GM23338 (cell line): Measurements from ENCODE around the gene GJB5. TPM values are rescaled to one million over a fixed set of nuclear protein-coding genes. Genes with fewer than 3 reads are reported as not detected.
A peak's percentile ranks its signal among the peaks of the same experiment; 100 is the strongest.

Source experiments
- ATAC-seq: fragments of 200-7000 bp; cut with Tn5 transposase; 3 replicates; pipeline ENCODE4 v1.9.1; 2020
- DNase-seq: peaks from one replicate; pipeline ENCODE4 v3.0.0-alpha.2; 2015; ENCODE audit warnings: low spot score
- H2AFZ ChIP-seq: fragments of 200-600 bp; sonication (generic); 2 replicates; pipeline ENCODE4 v1.8.0; 2016; ENCODE audit warnings: antibody characterized with exemption, mild to moderate bottlenecking, moderate library complexity
- H3F3A ChIP-seq: fragments of 200-600 bp; sonication (generic); replicated peaks from 2 replicates; pipeline ENCODE4 v1.8.0; 2017; ENCODE audit warnings: antibody characterized with exemption, mixed run types, low read depth
- H3K27ac ChIP-seq: fragments of 200-600 bp; sonication (generic); 2 replicates; pipeline ENCODE4 v1.6.1; 2016; ENCODE audit warnings: low read depth
- H3K27me3 ChIP-seq: fragments of 200-600 bp; sonication (generic); 2 replicates; pipeline ENCODE4 v1.8.0; 2016; ENCODE audit warnings: mild to moderate bottlenecking, mixed run types, moderate library complexity; ENCODE audit not compliant: insufficient read depth
- H3K36me3 ChIP-seq: fragments of 200-600 bp; sonication (generic); 2 replicates; pipeline ENCODE4 v1.8.0; 2016; ENCODE audit warnings: mild to moderate bottlenecking; ENCODE audit not compliant: insufficient read depth
- H3K4me1 ChIP-seq: fragments of 200-600 bp; sonication (generic); 2 replicates; pipeline ENCODE4 v1.8.0; 2016; ENCODE audit warnings: mild to moderate bottlenecking, moderate library complexity; ENCODE audit not compliant: insufficient read depth
- H3K4me2 ChIP-seq: fragments of 200-600 bp; sonication (generic); 2 replicates; pipeline ENCODE4 v1.7.1; 2017; ENCODE audit warnings: mixed run types
- H3K4me3 ChIP-seq: fragments of 200-600 bp; sonication (generic); 2 replicates; pipeline ENCODE4 v1.6.1; 2016; ENCODE audit warnings: mixed run types
- H3K79me2 ChIP-seq: fragments of 200-600 bp; sonication (generic); replicated peaks from 2 replicates; pipeline ENCODE4 v1.8.0; 2017; ENCODE audit warnings: mild to moderate bottlenecking; ENCODE audit not compliant: insufficient read depth
- H3K9me2 ChIP-seq: fragments of 200-600 bp; sonication (generic); 2 replicates; pipeline ENCODE4 v1.8.0; 2017; ENCODE audit not compliant: insufficient read depth
- H4K20me1 ChIP-seq: fragments of 200-600 bp; sonication (generic); replicated peaks from 2 replicates; pipeline ENCODE4 v1.8.0; 2017; ENCODE audit warnings: mild to moderate bottlenecking; ENCODE audit not compliant: insufficient read depth
- H3K27ac Mint-ChIP-seq: 2 replicates; pipeline ENCODE4 v1.8.0; 2020; ENCODE audit warnings: inconsistent platforms, mild to moderate bottlenecking, moderate library complexity, mixed read lengths
- H3K27me3 Mint-ChIP-seq: 3 replicates; pipeline ENCODE4 v1.8.0; 2022; ENCODE audit warnings: low read depth, mild to moderate bottlenecking, moderate library complexity, mixed read lengths, inconsistent platforms; ENCODE audit not compliant: insufficient read depth, poor library complexity
- H3K36me3 Mint-ChIP-seq: 3 replicates; pipeline ENCODE4 v1.8.0; 2021; ENCODE audit warnings: low read depth, mild to moderate bottlenecking, inconsistent platforms, moderate library complexity, mixed read lengths
- H3K4me1 Mint-ChIP-seq: 3 replicates; pipeline ENCODE4 v1.8.0; 2020; ENCODE audit warnings: mild to moderate bottlenecking, inconsistent platforms, mixed read lengths
- H3K4me3 Mint-ChIP-seq: 3 replicates; pipeline ENCODE4 v1.8.0; 2021; ENCODE audit warnings: moderate library complexity, mild to moderate bottlenecking, inconsistent platforms, mixed read lengths
- H3K9me3 Mint-ChIP-seq: 3 replicates; pipeline ENCODE4 v1.8.0; 2020; ENCODE audit warnings: moderate library complexity, mild to moderate bottlenecking, inconsistent platforms, mixed read lengths
- CREB1 ChIP-seq: fragments of 250-450 bp; sonication (Bioruptor Pico); IDR thresholded peaks from 2 replicates; pipeline ENCODE4 v1.5.0; 2020; ENCODE audit warnings: low read depth, mild to moderate bottlenecking, moderate library complexity
- EZH2 ChIP-seq: fragments of 200-600 bp; sonication (generic); IDR thresholded peaks from one replicate; pipeline ENCODE4 v1.8.0; 2017; ENCODE audit warnings: antibody characterized with exemption, mild to moderate bottlenecking, low read depth; ENCODE audit not compliant: unreplicated experiment
- EZH2phosphoT487 ChIP-seq: fragments of 200-600 bp; sonication (generic); IDR thresholded peaks from one replicate; pipeline ENCODE4 v1.8.1; 2018; ENCODE audit warnings: antibody characterized with exemption; ENCODE audit not compliant: unreplicated experiment
- JUNB ChIP-seq: IDR thresholded peaks from one replicate; pipeline ENCODE4 v1.6.1; 2016; ENCODE audit warnings: antibody characterized with exemption; ENCODE audit not compliant: unreplicated experiment
- NANOG ChIP-seq: IDR thresholded peaks from 2 replicates; pipeline ENCODE4 v1.6.1; 2016; ENCODE audit warnings: antibody characterized with exemption, borderline replicate concordance
- POLR2AphosphoS5 ChIP-seq: IDR thresholded peaks from 2 replicates; pipeline ENCODE4 v1.6.1; 2016; ENCODE audit warnings: antibody characterized with exemption, low read depth
- STAT1 ChIP-seq: IDR thresholded peaks from one replicate; pipeline ENCODE4 v1.6.1; 2016; ENCODE audit warnings: antibody characterized with exemption; ENCODE audit not compliant: unreplicated experiment
- ZNF114 ChIP-seq: fragments of 250-450 bp; sonication (Bioruptor Pico); IDR thresholded peaks from 2 replicates; pipeline ENCODE4 v1.5.0; 2020; ENCODE audit warnings: mild to moderate bottlenecking, moderate library complexity
- ZNF331 ChIP-seq: fragments of 250-450 bp; sonication (Bioruptor Pico); IDR thresholded peaks from 2 replicates; pipeline ENCODE4 v1.5.0; 2020; ENCODE audit warnings: low read depth, mild to moderate bottlenecking, moderate library complexity
- polyA plus RNA-seq: library from polyadenylated mRNA; unstranded; fragments of >200 nt; fragmentation: Nextera tagmentation; extraction: Ambion mirVana; gene quantifications from 2 replicates; pipeline ENCODE4 v1.2.1, GENCODE V29; 2016
- total RNA-seq: library from RNA; depleted of rRNA; stranded (reverse); fragments of >200 nt; shearing (Covaris generic); gene quantifications from 2 replicates; pipeline ENCODE4 v1.2.3, GENCODE V29; 2014
- TF ChIP-seq, protein P1 (sequence below): IDR thresholded peaks from one replicate; pipeline ENCODE4 v1.6.1; 2018; ENCODE audit warnings: antibody characterized with exemption; ENCODE audit not compliant: unreplicated experiment
- TF ChIP-seq, protein P2 (sequence below): fragments of 250-450 bp; sonication (Bioruptor Pico); IDR thresholded peaks from 2 replicates; pipeline ENCODE4 v1.5.0; 2020; ENCODE audit warnings: mild to moderate bottlenecking, moderate library complexity
- TF ChIP-seq, protein P3 (sequence below), 2 experiments: fragments of 200-600 bp in 1 of 2; sonication (generic) in 1 of 2; conservative IDR thresholded peaks; 2 replicates each; pipeline versions ENCODE4 v1.5.1 to v1.6.1; 2016 to 2017; ENCODE audit warnings: antibody characterized with exemption in 2 of 2, low read depth in 2 of 2, mild to moderate bottlenecking in 2 of 2, moderate library complexity in 1 of 2
- TF ChIP-seq, protein P4 (sequence below): IDR thresholded peaks from 2 replicates; pipeline ENCODE4 v1.6.1; 2016; ENCODE audit warnings: antibody characterized with exemption

Gene GJB5
- total and polyA plus RNA-seq, 2 experiments from 2014 or later = 1.4 TPM; not detected in 1

DNA sequence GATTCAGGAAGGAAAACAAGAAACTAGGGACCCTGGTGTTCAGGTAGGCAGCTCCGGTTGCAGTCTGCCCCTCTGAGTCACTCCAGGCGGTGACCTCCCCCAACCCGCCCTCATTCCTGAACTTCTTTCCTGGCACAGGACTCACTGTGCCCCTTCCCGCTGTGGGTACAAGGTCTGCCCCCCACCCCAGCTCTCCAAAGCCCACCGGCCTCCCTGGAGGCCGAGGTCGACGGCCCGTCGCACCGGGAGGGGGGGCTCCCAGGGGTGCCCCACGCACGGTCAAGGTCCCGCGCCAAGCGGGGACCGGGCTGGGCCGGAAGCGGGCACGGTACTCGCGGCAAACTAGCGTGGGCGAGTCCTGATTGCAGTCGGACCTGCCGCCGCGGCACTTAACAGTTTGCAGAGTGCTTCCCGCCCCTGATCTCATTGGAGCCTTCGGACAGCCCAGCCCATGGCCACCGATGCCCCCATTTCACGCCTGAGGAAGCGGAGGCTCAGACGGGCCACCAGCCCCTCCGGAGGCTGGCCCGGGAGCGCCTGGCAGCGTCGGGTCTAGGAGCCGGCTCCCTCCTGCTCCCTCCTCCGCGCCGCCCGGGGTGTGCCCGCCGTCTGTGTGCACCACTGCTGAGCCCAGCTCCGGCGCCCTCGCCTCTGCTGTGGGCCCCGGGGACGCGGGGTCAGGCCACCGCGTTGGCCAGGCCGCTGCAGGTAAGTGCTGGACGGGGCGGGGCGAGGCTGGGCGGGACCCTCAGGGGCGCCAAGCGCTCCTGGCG is 26.4 kb downstream of the GJB5 start, which contains the start of gene GJB3:
GJB3 (plus strand) TSS at position 144 of the 773 bp plus-strand sequence. CDS start 3,549 bp downstream, outside the sequence.
- TF ChIP-seq CREB1 (CRISPR knock-in tag) = no peak
- TF ChIP-seq ZNF331 = no peak
- peak; percentile 20 for TF ChIP-seq EZH2
- no peak for TF ChIP-seq NANOG
- peak; percentile 41; the same call in 1 of the 2 replicates for TF ChIP-seq POLR2AphosphoS5
- no peak for TF ChIP-seq JUNB
- TF ChIP-seq, protein P1, sequence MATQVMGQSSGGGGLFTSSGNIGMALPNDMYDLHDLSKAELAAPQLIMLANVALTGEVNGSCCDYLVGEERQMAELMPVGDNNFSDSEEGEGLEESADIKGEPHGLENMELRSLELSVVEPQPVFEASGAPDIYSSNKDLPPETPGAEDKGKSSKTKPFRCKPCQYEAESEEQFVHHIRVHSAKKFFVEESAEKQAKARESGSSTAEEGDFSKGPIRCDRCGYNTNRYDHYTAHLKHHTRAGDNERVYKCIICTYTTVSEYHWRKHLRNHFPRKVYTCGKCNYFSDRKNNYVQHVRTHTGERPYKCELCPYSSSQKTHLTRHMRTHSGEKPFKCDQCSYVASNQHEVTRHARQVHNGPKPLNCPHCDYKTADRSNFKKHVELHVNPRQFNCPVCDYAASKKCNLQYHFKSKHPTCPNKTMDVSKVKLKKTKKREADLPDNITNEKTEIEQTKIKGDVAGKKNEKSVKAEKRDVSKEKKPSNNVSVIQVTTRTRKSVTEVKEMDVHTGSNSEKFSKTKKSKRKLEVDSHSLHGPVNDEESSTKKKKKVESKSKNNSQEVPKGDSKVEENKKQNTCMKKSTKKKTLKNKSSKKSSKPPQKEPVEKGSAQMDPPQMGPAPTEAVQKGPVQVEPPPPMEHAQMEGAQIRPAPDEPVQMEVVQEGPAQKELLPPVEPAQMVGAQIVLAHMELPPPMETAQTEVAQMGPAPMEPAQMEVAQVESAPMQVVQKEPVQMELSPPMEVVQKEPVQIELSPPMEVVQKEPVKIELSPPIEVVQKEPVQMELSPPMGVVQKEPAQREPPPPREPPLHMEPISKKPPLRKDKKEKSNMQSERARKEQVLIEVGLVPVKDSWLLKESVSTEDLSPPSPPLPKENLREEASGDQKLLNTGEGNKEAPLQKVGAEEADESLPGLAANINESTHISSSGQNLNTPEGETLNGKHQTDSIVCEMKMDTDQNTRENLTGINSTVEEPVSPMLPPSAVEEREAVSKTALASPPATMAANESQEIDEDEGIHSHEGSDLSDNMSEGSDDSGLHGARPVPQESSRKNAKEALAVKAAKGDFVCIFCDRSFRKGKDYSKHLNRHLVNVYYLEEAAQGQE = no peak
- TF ChIP-seq STAT1 = no peak
- TF ChIP-seq, protein P2, sequence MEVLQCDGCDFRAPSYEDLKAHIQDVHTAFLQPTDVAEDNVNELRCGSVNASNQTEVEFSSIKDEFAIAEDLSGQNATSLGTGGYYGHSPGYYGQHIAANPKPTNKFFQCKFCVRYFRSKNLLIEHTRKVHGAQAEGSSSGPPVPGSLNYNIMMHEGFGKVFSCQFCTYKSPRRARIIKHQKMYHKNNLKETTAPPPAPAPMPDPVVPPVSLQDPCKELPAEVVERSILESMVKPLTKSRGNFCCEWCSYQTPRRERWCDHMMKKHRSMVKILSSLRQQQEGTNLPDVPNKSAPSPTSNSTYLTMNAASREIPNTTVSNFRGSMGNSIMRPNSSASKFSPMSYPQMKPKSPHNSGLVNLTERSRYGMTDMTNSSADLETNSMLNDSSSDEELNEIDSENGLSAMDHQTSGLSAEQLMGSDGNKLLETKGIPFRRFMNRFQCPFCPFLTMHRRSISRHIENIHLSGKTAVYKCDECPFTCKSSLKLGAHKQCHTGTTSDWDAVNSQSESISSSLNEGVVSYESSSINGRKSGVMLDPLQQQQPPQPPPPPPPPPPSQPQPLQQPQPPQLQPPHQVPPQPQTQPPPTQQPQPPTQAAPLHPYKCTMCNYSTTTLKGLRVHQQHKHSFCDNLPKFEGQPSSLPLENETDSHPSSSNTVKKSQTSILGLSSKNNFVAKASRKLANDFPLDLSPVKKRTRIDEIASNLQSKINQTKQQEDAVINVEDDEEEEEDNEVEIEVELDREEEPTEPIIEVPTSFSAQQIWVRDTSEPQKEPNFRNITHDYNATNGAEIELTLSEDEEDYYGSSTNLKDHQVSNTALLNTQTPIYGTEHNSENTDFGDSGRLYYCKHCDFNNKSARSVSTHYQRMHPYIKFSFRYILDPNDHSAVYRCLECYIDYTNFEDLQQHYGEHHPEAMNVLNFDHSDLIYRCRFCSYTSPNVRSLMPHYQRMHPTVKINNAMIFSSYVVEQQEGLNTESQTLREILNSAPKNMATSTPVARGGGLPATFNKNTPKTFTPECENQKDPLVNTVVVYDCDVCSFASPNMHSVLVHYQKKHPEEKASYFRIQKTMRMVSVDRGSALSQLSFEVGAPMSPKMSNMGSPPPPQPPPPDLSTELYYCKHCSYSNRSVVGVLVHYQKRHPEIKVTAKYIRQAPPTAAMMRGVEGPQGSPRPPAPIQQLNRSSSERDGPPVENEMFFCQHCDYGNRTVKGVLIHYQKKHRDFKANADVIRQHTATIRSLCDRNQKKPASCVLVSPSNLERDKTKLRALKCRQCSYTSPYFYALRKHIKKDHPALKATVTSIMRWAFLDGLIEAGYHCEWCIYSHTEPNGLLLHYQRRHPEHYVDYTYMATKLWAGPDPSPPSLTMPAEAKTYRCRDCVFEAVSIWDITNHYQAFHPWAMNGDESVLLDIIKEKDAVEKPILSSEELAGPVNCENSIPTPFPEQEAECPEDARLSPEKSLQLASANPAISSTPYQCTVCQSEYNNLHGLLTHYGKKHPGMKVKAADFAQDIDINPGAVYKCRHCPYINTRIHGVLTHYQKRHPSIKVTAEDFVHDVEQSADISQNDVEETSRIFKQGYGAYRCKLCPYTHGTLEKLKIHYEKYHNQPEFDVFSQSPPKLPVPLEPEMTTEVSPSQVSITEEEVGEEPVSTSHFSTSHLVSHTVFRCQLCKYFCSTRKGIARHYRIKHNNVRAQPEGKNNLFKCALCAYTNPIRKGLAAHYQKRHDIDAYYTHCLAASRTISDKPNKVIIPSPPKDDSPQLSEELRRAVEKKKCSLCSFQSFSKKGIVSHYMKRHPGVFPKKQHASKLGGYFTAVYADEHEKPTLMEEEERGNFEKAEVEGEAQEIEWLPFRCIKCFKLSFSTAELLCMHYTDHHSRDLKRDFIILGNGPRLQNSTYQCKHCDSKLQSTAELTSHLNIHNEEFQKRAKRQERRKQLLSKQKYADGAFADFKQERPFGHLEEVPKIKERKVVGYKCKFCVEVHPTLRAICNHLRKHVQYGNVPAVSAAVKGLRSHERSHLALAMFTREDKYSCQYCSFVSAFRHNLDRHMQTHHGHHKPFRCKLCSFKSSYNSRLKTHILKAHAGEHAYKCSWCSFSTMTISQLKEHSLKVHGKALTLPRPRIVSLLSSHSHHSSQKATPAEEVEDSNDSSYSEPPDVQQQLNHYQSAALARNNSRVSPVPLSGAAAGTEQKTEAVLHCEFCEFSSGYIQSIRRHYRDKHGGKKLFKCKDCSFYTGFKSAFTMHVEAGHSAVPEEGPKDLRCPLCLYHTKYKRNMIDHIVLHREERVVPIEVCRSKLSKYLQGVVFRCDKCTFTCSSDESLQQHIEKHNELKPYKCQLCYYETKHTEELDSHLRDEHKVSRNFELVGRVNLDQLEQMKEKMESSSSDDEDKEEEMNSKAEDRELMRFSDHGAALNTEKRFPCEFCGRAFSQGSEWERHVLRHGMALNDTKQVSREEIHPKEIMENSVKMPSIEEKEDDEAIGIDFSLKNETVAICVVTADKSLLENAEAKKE (CRISPR knock-in tag) = no peak
- TF ChIP-seq ZNF114 (CRISPR knock-in tag) = no peak
- TF ChIP-seq, protein P3, sequence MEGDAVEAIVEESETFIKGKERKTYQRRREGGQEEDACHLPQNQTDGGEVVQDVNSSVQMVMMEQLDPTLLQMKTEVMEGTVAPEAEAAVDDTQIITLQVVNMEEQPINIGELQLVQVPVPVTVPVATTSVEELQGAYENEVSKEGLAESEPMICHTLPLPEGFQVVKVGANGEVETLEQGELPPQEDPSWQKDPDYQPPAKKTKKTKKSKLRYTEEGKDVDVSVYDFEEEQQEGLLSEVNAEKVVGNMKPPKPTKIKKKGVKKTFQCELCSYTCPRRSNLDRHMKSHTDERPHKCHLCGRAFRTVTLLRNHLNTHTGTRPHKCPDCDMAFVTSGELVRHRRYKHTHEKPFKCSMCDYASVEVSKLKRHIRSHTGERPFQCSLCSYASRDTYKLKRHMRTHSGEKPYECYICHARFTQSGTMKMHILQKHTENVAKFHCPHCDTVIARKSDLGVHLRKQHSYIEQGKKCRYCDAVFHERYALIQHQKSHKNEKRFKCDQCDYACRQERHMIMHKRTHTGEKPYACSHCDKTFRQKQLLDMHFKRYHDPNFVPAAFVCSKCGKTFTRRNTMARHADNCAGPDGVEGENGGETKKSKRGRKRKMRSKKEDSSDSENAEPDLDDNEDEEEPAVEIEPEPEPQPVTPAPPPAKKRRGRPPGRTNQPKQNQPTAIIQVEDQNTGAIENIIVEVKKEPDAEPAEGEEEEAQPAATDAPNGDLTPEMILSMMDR (conservative IDR thresholded peaks at IDR 0.05; ENCODE audit: low read depth in 2 of 2) = no peak
- TF ChIP-seq EZH2phosphoT487 = no peak
- TF ChIP-seq, protein P4, sequence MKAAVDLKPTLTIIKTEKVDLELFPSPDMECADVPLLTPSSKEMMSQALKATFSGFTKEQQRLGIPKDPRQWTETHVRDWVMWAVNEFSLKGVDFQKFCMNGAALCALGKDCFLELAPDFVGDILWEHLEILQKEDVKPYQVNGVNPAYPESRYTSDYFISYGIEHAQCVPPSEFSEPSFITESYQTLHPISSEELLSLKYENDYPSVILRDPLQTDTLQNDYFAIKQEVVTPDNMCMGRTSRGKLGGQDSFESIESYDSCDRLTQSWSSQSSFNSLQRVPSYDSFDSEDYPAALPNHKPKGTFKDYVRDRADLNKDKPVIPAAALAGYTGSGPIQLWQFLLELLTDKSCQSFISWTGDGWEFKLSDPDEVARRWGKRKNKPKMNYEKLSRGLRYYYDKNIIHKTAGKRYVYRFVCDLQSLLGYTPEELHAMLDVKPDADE = no peak
- ATAC-seq = peak; percentile 74

More for the DNA sequence above, 26.4 kb downstream of the GJB5 start, which contains the start of gene GJB3:
- Histone ChIP-seq H3K27me3 (peaks cover 37% of the 10 kb centered on the region), H3K4me2 (peak within 1 kb of the TSS; percentile 93), H3K4me3 (peak within 1 kb of the TSS; percentile 85), H3F3A (no peaks in the 10 kb centered on the region), H3K27ac (no peak within 1 kb of the TSS), H3K9me2 (no peaks in the 10 kb centered on the region), H2AFZ (peak within 1 kb of the TSS; percentile 100), H3K79me2 (no peaks in the 10 kb centered on the region), H3K4me1 (peaks cover 4% of the 10 kb centered on the region), H4K20me1 (no peaks in the 10 kb centered on the region), H3K36me3 (no peaks in the 10 kb centered on the region)
- peaks cover 7% of the 10 kb centered on the region for H3K4me1 Mint-ChIP-seq
- no peaks in the 10 kb centered on the region for H3K9me3 Mint-ChIP-seq
- DNase-seq = peak; percentile 71
- no peak within 1 kb of the TSS for H3K27ac Mint-ChIP-seq
- H3K27me3 Mint-ChIP-seq = peaks cover 26% of the 10 kb centered on the region
- H3K4me3 Mint-ChIP-seq = peak within 1 kb of the TSS; percentile 71
- H3K36me3 Mint-ChIP-seq = no peaks in the 10 kb centered on the region
